CD4-positive, alpha-beta T cell treated with Interleukin-4 for 1 hour (primary cell): ENCODE results near the gene FBXO45.
"Not testable (repeated sequence)": the region's sequence is repeated elsewhere in the genome, so short reads cannot be mapped to it uniquely, and the experiment has no call there.

Experiments used
- DNase-seq, 2 donors: peaks; one replicate each; pipeline ENCODE4 v3.0.0-alpha.2; 2020 to 2022

Gene FBXO45

GRCh38 chr3:196568246-196569002, at the start of gene FBXO45, which contains the start of gene WDR53:
Gene FBXO45, plus strand, starts transcription at chr3:196568660. Its CDS starts 325 bp downstream, at chr3:196568985.
Gene WDR53, minus strand, starts transcription at chr3:196568554. Its CDS starts 7,079 bp downstream, at chr3:196561475.
- DNase-seq, result peak; percentile 95 to 96

- DNase-seq, result peak; percentile 50 to 64
Observed at GRCh38 chr3:196518966-196519717, 49.3 kb upstream of the FBXO45 start.

GRCh38 chr3:196519718-196520082, 48.8 kb upstream of the FBXO45 start:
- peak in 1 of 2 donors; percentile 30 for DNase-seq

GRCh38 chr3:196521291-196521690, 47.2 kb upstream of the FBXO45 start:
- DNase-seq, result not testable (repeated sequence)

GRCh38 chr3:196523841-196524240, 44.6 kb upstream of the FBXO45 start:
- no peak for DNase-seq

- DNase-seq, result no peak
Observed at GRCh38 chr3:196524527-196524926, 43.9 kb upstream of the FBXO45 start.

GRCh38 chr3:196525141-196525540, 43.3 kb upstream of the FBXO45 start:
- no peak for DNase-seq

- peak; percentile 61 to 75 for DNase-seq
Observed at GRCh38 chr3:196528639-196529233, 39.7 kb upstream of the FBXO45 start.

GRCh38 chr3:196531418-196531817, 37.0 kb upstream of the FBXO45 start:
- no peak for DNase-seq

- DNase-seq, result no peak
Observed at GRCh38 chr3:196533260-196533681, 35.2 kb upstream of the FBXO45 start.

GRCh38 chr3:196537319-196537984, 31.0 kb upstream of the FBXO45 start:
- peak; percentile 41 to 67 for DNase-seq

GRCh38 chr3:196541684-196542445, 26.6 kb upstream of the FBXO45 start:
- no peak for DNase-seq

- no peak for DNase-seq
Observed at GRCh38 chr3:196544491-196544992, 23.9 kb upstream of the FBXO45 start.

GRCh38 chr3:196546537-196546936, 21.9 kb upstream of the FBXO45 start:
- DNase-seq, result no peak

GRCh38 chr3:196547067-196547466, 21.4 kb upstream of the FBXO45 start:
- no peak for DNase-seq

GRCh38 chr3:196549312-196549711, 19.1 kb upstream of the FBXO45 start:
- DNase-seq, result not testable (repeated sequence)

- not testable (repeated sequence) for DNase-seq
Observed at GRCh38 chr3:196550172-196550571, 18.3 kb upstream of the FBXO45 start.

- DNase-seq, result no peak
Observed at GRCh38 chr3:196552253-196552652, 16.2 kb upstream of the FBXO45 start.

- DNase-seq, result no peak
Observed at GRCh38 chr3:196553551-196553950, 14.9 kb upstream of the FBXO45 start.

- no peak for DNase-seq
Observed at GRCh38 chr3:196554205-196554604, 14.3 kb upstream of the FBXO45 start.

GRCh38 chr3:196555295-196555694, 13.2 kb upstream of the FBXO45 start:
- no peak for DNase-seq

GRCh38 chr3:196557236-196557635, 11.2 kb upstream of the FBXO45 start:
- no peak for DNase-seq
